ENCODE measurements around the gene INS.
"Not testable (repeated sequence)": the region's sequence is repeated elsewhere in the genome, so short reads cannot be mapped to it uniquely, and the experiment has no call there.

INS gene

GRCh38 chr11:2130881-2131352 is 30.1 kb downstream of the INS start:
- no peak for DNase-seq

GRCh38 chr11:2129699-2130366 is 31.2 kb downstream of the INS start:
- DNase-seq, result no peak

GRCh38 chr11:2129308-2129698 is 31.7 kb downstream of the INS start:
- DNase-seq, result no peak

GRCh38 chr11:2128511-2129307 is 32.3 kb downstream of the INS start:
- DNase-seq, result no peak

- no peak for DNase-seq
These were observed 32.9 kb downstream of the INS start for GRCh38 chr11:2128130-2128510.

- DNase-seq, result no peak
These were observed 33.4 kb downstream of the INS start for GRCh38 chr11:2127482-2128129.

- no peak for DNase-seq
These were observed 34.4 kb downstream of the INS start for GRCh38 chr11:2126520-2127085.

GRCh38 chr11:2124736-2125484 is 36.1 kb downstream of the INS start:
- DNase-seq, result not testable (repeated sequence)

- no peak for DNase-seq
These were observed 37.4 kb downstream of the INS start for GRCh38 chr11:2123628-2123960.

GRCh38 chr11:2122907-2123627 is 37.9 kb downstream of the INS start:
- no peak for DNase-seq

- peak; percentile 49 for DNase-seq
These were observed 38.6 kb downstream of the INS start for GRCh38 chr11:2122222-2122906.

GRCh38 chr11:2121227-2122130 is 39.5 kb downstream of the INS start:
- no peak for DNase-seq

GRCh38 chr11:2120359-2121100 is 40.5 kb downstream of the INS start:
- DNase-seq, result peak; percentile 62

GRCh38 chr11:2118677-2119076 is 42.3 kb downstream of the INS start:
- DNase-seq, result peak; percentile 59

- DNase-seq, result no peak
These were observed 44.3 kb downstream of the INS start for GRCh38 chr11:2116680-2117079.

GRCh38 chr11:2115308-2115707 is 45.7 kb downstream of the INS start:
- no peak for DNase-seq

GRCh38 chr11:2114430-2115241 is 46.4 kb downstream of the INS start:
- no peak for DNase-seq

GRCh38 chr11:2113776-2114175 is 47.2 kb downstream of the INS start:
- no peak for DNase-seq

GRCh38 chr11:2110521-2110920 is 50.5 kb downstream of the INS start:
- DNase-seq, result no peak

Data from fibroblast of skin of right biceps (primary cell).